Lower lobe of right lung (tissue), 2 donors: ENCODE measurements around the gene RGS11. TPM values are rescaled to one million over a fixed set of nuclear protein-coding genes. Genes with fewer than 3 reads are reported as not detected.

Source experiments
- ATAC-seq, 2 donors: fragments of 200-7000 bp; cut with Tn5 transposase; one replicate each; pipeline ENCODE4 v1.9.1; 2020 to 2022; ENCODE audit warnings: mild to moderate bottlenecking in 2 of 2, moderate library complexity in 2 of 2
- DNase-seq: peaks from one replicate; pipeline ENCODE4 v3.0.0-alpha.2; 2020
- H3K27ac ChIP-seq: fragments of 200-600 bp; one replicate; pipeline ENCODE4 v1.8.0; 2022
- H3K27me3 ChIP-seq: fragments of 200-600 bp; one replicate; pipeline ENCODE4 v1.8.0; 2022; ENCODE audit warnings: low read depth
- H3K36me3 ChIP-seq: fragments of 200-600 bp; one replicate; pipeline ENCODE4 v1.8.0; 2022; ENCODE audit warnings: mild to moderate bottlenecking
- H3K4me1 ChIP-seq: fragments of 200-600 bp; one replicate; pipeline ENCODE4 v1.8.0; 2022
- H3K4me3 ChIP-seq: fragments of 200-600 bp; one replicate; pipeline ENCODE4 v1.8.0; 2022; ENCODE audit warnings: mild to moderate bottlenecking
- H3K9me3 ChIP-seq: fragments of 200-600 bp; one replicate; pipeline ENCODE4 v1.8.0; 2022
- CTCF ChIP-seq: fragments of 200-600 bp; IDR thresholded peaks from one replicate; pipeline ENCODE4 v1.8.0; 2022; ENCODE audit warnings: antibody characterized with exemption, mild to moderate bottlenecking
- intact Hi-C: fragments of 100-400 bp; cut with DNase I; formaldehyde crosslinking; loops from one replicate; pipeline ENCODE4 v1.11.0; 2022
- total RNA-seq: library from RNA; stranded (reverse); fragmentation: NEBNext Ultra II Directional; extraction: Animal tissue kit (Norgen Biotek cat#: 25700); gene quantifications from one replicate; pipeline ENCODE4 v1.2.1, GENCODE V29; 2021
- donor health status: DM: no; HTN: yes; CAD: no; lungs with severe emphysema.

Gene RGS11
- total RNA-seq, 1 donor from 2014 or later, result 8.2 TPM

- intact Hi-C loops, result no loop called here
These were observed 14.4 kb upstream of the RGS11 start for GRCh38 chr16:290015-290680.

GRCh38 chr16:289395-289997 lies 13.8 kb upstream of the RGS11 start:
- no peak for DNase-seq
- ATAC-seq, result no peak
- no peak for TF ChIP-seq CTCF
- intact Hi-C loops, result no loop called here
- Histone ChIP-seq H3K27ac (no peak overlapping the region), H3K4me1 (no peaks in the 10 kb centered on the region), H3K36me3 (peaks cover 65% of the 10 kb centered on the region), H3K27me3 (no peaks in the 10 kb centered on the region), H3K9me3 (no peaks in the 10 kb centered on the region), H3K4me3 (no peak overlapping the region)

More at GRCh38 chr16:290015-290680, 14.4 kb upstream of the RGS11 start:
- no peaks in the 10 kb centered on the region for H3K27me3 ChIP-seq
- DNase-seq, result no peak
- no peak for TF ChIP-seq CTCF
- peaks cover 65% of the 10 kb centered on the region for H3K36me3 ChIP-seq
- H3K4me3 ChIP-seq, result no peak overlapping the region
- H3K9me3 ChIP-seq, result no peaks in the 10 kb centered on the region
- H3K27ac ChIP-seq, result no peak overlapping the region
- H3K4me1 ChIP-seq, result no peaks in the 10 kb centered on the region
- ATAC-seq, result no peak

- intact Hi-C loops, result no loop called here
- TF ChIP-seq CTCF, result no peak
- no peak overlapping the region for H3K27ac ChIP-seq
- no peaks in the 10 kb centered on the region for H3K27me3 ChIP-seq
- no peaks in the 10 kb centered on the region for H3K4me1 ChIP-seq
- ATAC-seq (no peak), DNase-seq (no peak)
- H3K4me3 ChIP-seq, result no peak overlapping the region
- peaks cover 60% of the 10 kb centered on the region for H3K36me3 ChIP-seq
- no peaks in the 10 kb centered on the region for H3K9me3 ChIP-seq
These were observed 12.5 kb upstream of the RGS11 start for GRCh38 chr16:287981-288920.

- TF ChIP-seq CTCF, result no peak
- no peak for ATAC-seq
- no peaks in the 10 kb centered on the region for H3K9me3 ChIP-seq
- H3K4me3 ChIP-seq, result no peak overlapping the region
- DNase-seq, result no peak
- peaks cover 2% of the 10 kb centered on the region for H3K27me3 ChIP-seq
- H3K27ac ChIP-seq, result no peak overlapping the region
- intact Hi-C loops, result no loop called here
- H3K36me3 ChIP-seq, result peaks cover 51% of the 10 kb centered on the region
- H3K4me1 ChIP-seq, result no peaks in the 10 kb centered on the region
These were observed 11.6 kb upstream of the RGS11 start for GRCh38 chr16:287298-287811.

GRCh38 chr16:286491-287297 lies 10.9 kb upstream of the RGS11 start:
- Histone ChIP-seq H3K9me3 (no peaks in the 10 kb centered on the region), H3K4me1 (no peaks in the 10 kb centered on the region), H3K4me3 (no peak overlapping the region), H3K36me3 (peaks cover 44% of the 10 kb centered on the region), H3K27me3 (peaks cover 8% of the 10 kb centered on the region), H3K27ac (no peak overlapping the region)
- intact Hi-C loops, result no loop called here
- DNase-seq (no peak), ATAC-seq (no peak)
- TF ChIP-seq CTCF, result no peak
